Measurements from ENCODE around the gene RAPGEF5.

The RAPGEF5 gene

GRCh38 chr7:22138886-22139285, 218.1 kb downstream of the RAPGEF5 start:
- no peak overlapping the region for H3K27ac ChIP-seq
- TF ChIP-seq, protein P1, sequence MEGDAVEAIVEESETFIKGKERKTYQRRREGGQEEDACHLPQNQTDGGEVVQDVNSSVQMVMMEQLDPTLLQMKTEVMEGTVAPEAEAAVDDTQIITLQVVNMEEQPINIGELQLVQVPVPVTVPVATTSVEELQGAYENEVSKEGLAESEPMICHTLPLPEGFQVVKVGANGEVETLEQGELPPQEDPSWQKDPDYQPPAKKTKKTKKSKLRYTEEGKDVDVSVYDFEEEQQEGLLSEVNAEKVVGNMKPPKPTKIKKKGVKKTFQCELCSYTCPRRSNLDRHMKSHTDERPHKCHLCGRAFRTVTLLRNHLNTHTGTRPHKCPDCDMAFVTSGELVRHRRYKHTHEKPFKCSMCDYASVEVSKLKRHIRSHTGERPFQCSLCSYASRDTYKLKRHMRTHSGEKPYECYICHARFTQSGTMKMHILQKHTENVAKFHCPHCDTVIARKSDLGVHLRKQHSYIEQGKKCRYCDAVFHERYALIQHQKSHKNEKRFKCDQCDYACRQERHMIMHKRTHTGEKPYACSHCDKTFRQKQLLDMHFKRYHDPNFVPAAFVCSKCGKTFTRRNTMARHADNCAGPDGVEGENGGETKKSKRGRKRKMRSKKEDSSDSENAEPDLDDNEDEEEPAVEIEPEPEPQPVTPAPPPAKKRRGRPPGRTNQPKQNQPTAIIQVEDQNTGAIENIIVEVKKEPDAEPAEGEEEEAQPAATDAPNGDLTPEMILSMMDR (IDR thresholded peaks at IDR 0.05) = no peak
- TF ChIP-seq ZFX (IDR thresholded peaks at IDR 0.05; ENCODE audit: borderline replicate concordance) = no peak

- TF ChIP-seq, protein P1 (IDR thresholded peaks at IDR 0.05) = no peak
- no peak for TF ChIP-seq ZFX (IDR thresholded peaks at IDR 0.05; ENCODE audit: borderline replicate concordance)
These were observed 218.8 kb downstream of the RAPGEF5 start for GRCh38 chr7:22138106-22138505.

GRCh38 chr7:22137466-22137865, 219.5 kb downstream of the RAPGEF5 start:
- TF ChIP-seq, protein P1 (IDR thresholded peaks at IDR 0.05) = no peak
- no peak for TF ChIP-seq ZFX (IDR thresholded peaks at IDR 0.05; ENCODE audit: borderline replicate concordance)
- no peak overlapping the region for H3K27ac ChIP-seq

More at GRCh38 chr7:22138106-22138505, 218.8 kb downstream of the RAPGEF5 start:
- no peak overlapping the region for H3K27ac ChIP-seq

GRCh38 chr7:22137026-22137425, 219.9 kb downstream of the RAPGEF5 start:
- H3K27ac ChIP-seq = no peak overlapping the region

GRCh38 chr7:22129819-22130580, 227.0 kb downstream of the RAPGEF5 start:
- no peak overlapping the region for H3K27ac ChIP-seq
- TF ChIP-seq ZFX (IDR thresholded peaks at IDR 0.05; ENCODE audit: borderline replicate concordance) = no peak
- TF ChIP-seq, protein P1 (IDR thresholded peaks at IDR 0.05) = no peak

More at GRCh38 chr7:22137026-22137425, 219.9 kb downstream of the RAPGEF5 start:
- TF ChIP-seq, protein P1 (IDR thresholded peaks at IDR 0.05) = no peak
- TF ChIP-seq ZFX (IDR thresholded peaks at IDR 0.05; ENCODE audit: borderline replicate concordance) = no peak

DNA sequence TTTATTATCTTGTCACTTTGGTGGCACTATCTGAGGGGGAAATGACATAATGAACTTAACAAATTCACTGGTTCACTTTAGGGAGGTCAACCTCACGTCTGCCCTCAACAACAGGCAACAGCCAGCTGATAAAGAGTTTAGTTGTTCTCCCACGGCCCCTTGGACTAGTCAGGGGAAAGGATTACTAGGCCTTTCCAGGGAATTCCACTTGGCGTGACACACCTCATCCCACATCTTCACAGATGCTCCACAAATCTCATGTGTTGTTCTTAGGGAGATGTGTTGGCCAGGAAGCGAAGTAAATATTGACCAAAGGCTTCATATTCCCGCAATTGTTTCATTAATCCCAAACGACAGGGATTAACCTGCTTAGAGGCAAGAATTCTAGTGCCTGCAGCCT, 227.8 kb downstream of the RAPGEF5 start:
- no peak overlapping the region for H3K27ac ChIP-seq
- TF ChIP-seq, protein P1 (IDR thresholded peaks at IDR 0.05) = no peak
- TF ChIP-seq ZFX (IDR thresholded peaks at IDR 0.05; ENCODE audit: borderline replicate concordance) = no peak

DNA sequence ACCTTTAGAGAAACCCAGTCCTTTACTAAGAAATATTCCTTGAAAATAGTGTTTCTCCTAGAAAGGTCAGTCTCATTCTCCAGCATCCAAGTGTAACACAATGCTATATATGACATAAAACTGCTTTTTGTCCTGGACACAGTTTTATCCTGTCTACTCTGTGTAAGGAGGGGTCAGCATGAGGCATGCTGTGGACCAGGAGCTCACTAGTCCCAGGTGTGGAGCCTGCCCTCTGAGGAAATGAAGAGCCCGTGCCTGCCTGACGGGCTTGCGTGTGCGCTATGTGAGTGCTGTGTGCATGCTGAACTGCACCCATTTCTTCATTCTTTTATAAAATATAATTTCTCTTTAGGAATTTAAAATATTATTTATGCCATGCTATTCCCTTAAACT, 228.4 kb downstream of the RAPGEF5 start:
- H3K27ac ChIP-seq = no peak overlapping the region
- no peak for TF ChIP-seq ZFX (IDR thresholded peaks at IDR 0.05; ENCODE audit: borderline replicate concordance)

All from 22Rv1 (cell line).